HuH-7 (cell line): ENCODE results near the gene ERICH3.
"Not testable (repeated sequence)": the region's sequence is repeated elsewhere in the genome, so short reads cannot be mapped to it uniquely, and the experiment has no call there.

Experiments
- DNase-seq: peaks from one replicate; pipeline ENCODE4 v3.0.0; 2011; ENCODE audit warnings: low spot score

The ERICH3 gene

DNA sequence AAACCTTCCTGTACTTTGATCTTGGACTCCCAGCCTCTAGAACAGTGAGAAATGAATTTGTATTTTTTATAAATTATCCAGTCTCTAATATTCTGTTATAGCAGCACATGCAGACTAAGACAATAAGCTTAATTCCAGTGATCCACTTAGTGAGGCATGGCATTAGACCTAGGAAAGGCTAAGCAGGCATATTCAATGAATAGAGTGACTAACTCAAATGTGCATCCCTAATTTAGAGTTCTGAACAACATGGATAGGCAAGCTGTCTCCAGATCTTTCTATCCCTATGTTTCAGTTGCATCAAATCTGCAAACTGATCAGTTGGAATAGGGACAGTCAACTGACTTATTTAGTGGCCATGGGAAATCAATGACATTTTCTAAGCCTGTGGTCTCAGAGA, 4.3 kb upstream of the ERICH3 start:
- DNase-seq: no peak

DNA sequence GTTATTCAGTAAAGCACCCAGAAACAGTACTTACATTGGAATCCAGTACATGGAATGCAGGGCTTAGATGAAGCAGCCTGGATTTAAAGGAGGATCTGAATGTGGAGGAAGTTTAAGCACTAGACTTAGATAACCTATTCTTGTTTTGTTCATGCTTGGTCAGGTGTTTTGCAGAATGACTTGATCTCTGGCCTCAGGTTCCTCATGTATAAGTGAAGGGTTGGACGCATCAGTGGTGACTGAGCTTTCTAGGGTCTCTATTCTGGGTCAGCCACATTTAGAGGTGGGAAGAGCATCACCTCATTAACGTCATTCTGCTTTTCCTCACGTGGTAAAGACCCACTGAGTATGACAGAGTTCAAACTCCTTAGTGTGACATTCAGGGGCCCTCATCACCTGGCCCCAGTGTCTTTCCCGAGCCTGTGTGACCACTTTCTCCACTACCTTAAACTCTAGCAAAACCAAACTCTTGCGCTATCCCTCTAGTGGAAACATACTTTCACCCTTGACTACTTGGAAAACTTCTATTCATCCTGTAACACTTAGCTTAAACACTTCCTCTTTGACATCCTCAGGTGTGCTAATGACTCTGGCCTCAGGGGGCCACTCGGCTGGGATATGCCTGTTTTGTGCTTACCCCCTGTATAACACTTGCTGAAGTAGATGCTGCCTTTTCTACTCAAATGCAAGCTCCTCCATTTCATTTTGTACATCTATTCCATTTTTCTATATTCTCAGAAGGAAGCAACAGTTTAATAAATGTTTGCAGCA, 871 bp upstream of the ERICH3 start:
- no peak for DNase-seq

DNA sequence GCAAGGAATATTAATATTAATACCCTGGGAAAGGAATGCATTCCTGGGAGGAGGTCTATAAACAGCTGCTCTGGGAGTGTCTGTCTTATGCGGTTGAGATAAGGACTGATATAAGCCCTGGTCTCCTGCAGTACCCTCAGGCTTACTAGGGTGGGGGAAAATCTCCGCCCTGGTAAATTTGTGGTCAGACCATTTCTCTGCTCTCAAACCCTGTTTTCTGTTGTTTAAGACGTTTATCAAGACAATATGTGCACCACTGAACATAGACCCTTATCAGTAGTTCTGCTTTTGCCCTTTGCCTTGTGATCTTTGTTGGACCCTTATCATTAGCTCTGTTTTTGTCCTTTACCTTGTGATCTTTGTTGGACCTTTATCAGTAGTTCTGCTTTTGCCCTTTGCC, 2.7 kb downstream of the ERICH3 start:
- not testable (repeated sequence) for DNase-seq

GRCh38 chr1:74654708-74655107, 18.9 kb downstream of the ERICH3 start:
- no peak for DNase-seq

DNA sequence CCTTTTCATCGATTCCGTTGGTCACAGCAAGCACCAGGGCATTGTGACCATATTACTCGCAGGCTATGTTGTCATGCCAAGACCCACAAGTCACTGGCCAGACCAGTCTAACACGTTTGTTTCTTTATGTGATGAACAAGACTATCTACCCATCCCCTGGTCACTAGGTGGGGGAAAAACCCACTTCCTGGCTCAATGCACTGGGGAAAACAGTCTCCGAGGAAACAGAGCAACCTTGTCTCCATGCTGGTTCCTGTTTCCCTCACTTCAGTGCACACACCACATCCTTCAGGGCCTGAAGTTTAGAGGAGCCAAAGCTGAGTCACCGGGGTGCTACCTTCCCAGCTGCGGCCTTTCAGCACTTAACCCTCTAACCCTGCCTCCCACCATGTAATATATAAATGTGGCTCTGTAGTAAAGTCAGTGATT, 20.9 kb downstream of the ERICH3 start:
- no peak for DNase-seq

DNA sequence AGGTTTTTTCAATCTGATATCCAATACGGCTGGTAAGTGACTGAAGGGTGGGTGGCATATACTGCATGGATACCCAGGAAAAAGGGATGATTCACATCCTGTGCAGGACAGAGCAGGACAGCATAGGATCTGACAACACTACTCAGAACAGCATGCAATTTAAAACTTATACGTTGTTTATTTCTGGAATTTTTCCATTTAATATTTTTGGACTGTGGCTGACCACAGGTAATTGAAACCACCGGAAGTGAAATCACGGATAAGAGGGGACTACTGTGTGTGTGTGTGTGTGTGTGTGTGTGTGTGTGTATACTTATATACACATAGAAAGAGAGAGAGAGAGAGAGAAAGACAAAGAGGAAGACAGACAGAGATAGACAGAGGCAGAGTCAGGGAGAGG, 23.0 kb downstream of the ERICH3 start:
- DNase-seq: no peak

DNA sequence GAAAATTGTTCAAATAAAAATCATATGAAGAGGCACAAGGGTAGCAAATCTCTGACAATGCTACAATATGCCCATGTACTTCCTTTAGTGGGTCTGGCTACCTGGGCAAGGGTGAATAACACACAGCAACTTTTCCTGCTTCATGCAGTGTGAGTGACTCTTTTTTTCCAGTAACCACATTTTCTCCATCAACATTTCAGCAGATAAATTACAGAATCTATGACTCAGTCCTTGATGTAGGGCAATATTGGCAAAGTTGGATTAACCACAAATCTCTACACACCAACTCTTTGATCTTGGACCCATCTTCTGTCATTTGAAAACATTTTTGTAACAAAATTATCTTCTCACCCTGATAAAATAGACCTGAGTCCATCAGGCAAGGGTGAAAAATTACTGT, 31.7 kb downstream of the ERICH3 start:
- DNase-seq: no peak

GRCh38 chr1:74641161-74641560, 32.4 kb downstream of the ERICH3 start:
- no peak for DNase-seq

GRCh38 chr1:74637296-74637695, 36.3 kb downstream of the ERICH3 start:
- DNase-seq: no peak

DNA sequence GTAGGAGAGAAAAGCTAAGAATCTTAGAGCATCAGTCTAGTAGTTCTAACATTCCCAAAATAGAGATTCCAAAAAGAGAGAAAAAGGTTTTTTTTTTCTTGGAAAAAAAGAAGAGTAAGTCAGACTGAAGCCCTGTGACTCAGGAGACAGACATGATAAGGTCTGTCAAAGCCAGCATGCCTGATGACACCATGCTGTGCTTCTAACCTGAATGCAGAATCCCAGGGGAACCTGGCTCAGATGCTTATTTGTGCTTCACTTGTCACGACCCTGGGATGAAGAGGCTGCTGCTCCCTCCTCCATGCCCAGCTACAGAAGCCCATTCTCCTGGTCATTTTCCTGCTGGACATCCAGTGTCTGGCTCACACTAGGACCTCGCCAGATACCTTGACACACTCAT, 44.3 kb downstream of the ERICH3 start:
- DNase-seq: no peak

DNA sequence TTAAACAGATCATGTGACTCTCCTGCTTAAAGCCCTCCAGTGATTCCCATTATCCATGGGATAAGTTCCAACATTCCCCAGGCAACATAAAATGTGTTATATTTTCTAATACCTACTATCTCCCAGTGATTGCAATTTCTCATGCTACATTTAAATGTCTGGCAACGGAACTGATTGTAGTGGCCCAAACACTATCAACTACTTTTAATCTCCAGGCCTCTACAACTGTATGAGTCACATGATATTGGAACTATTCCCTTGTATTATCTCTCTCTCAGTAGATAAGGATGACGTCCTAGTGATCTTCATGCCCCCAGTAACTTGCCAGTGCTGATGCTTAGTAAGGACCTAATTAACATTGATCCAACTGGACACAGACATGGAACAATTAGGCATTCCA, 49.9 kb downstream of the ERICH3 start:
- no peak for DNase-seq

DNA sequence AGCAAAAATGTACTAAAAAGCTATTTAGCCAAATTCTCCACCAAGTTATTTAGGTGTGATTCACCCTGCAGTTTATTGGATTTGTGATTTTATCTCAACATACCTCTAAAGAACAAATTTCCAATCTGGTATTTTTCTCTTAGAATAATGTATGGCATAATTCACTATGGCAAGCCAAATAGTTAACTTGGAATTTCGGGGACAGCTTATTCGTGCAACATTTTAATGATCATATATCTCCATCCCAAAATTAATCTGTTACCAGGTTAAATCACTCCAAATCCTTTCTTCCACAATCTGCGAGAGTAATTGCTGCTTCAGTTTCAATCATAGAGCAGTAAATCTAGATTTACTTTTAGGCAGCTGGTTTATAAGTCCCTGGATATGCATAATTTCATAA, 53.4 kb downstream of the ERICH3 start:
- no peak for DNase-seq

- no peak for DNase-seq
Measured at GRCh38 chr1:74618974-74619373, 54.6 kb downstream of the ERICH3 start.

DNA sequence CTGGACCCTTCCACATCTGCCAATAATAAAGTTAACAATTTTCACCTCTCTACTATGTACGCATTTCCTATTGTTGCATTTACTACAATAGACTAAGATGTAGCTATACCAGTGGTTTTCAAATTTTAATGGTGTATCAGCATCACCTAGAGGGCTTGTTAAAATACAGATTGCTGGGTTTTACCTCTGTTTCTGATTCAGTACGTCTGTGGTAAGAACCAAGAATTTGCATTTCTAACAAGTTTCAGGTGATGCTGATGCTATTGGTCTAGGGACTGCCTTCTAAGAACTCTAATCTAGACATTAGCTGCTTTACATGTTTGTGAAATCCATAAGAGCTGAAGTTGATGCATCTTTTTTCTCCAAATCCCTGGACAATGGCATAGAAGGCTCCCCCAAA, 59.7 kb downstream of the ERICH3 start:
- DNase-seq: no peak

GRCh38 chr1:74611887-74612286, 61.7 kb downstream of the ERICH3 start:
- no peak for DNase-seq

DNA sequence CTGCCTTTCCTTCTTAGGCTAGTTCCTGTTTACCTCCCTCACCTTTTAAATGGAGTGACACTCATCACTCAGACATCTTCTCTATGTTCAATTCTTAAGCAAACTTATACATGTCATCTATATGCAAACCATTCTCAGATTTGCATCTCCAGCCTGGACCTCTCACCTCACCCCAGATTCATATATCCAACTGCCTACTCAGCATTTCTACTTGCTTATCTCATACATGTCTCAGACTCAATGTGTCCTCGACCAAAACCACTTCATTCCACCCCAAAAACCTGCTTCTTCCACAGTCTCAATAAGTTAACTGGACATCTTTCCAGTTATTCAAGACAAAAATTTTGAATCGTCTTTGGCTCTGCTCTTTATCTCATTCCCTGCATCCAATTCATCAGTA, 62.6 kb downstream of the ERICH3 start:
- DNase-seq: no peak

GRCh38 chr1:74609810-74610371, 63.7 kb downstream of the ERICH3 start:
- DNase-seq: no peak

DNA sequence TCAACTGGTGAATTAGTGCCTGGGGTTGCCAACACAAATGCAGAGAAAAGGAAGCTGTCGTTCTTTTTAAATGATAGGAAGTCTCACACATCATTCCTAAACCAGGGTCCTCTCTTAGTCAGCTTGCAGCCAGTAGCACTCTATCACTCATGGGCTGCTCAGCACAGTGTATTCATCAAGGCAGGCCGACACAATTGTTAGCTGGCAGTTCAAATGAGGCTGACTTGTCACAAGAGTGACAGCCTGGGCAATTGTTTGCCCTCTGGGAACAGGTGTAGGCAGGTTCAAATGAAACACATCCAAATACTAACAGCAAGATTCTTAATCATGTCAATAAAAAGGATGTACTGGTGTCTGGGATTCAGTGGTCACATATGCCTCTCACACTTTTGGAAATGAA, 76.9 kb downstream of the ERICH3 start:
- DNase-seq: no peak

GRCh38 chr1:74593887-74594866, 79.4 kb downstream of the ERICH3 start:
- DNase-seq: no peak

DNA sequence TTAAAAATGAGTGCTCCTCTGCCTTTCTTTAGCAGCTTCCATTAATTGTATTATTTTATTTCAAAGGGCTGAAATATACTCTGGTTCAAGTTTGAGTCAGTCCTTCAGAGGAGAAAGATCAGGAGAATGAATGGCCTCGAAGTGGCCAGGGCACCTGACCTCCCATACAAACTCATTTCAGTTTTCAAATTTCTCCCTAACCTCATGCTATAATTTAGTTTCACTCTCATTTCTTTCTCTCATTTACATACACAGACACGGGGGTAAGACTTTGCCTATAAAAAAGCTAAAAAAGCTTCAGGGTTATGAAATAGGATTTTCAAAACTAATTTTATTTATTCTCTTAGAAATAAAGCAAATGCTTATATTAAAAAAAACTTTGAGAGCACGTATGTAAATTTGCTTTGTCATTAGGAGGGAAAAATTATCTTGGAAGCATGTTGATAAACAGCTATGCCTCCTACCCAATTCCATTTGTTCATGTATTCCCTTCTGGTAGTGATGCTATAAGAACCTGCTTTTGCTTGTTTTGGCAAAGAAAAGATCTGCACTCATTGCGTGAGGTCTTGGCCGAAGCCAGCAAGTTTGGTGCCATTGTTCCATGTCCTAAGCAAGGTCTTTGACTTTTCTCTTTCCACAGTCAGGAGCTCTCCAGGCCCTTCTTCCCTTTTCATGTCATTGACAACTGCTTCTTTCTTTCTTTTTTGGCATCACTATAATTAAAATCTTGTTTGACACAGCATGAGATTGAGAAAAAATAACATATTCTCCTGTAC, 80.8 kb downstream of the ERICH3 start:
- no peak for DNase-seq

GRCh38 chr1:74591949-74592348, 81.6 kb downstream of the ERICH3 start:
- DNase-seq: no peak

DNA sequence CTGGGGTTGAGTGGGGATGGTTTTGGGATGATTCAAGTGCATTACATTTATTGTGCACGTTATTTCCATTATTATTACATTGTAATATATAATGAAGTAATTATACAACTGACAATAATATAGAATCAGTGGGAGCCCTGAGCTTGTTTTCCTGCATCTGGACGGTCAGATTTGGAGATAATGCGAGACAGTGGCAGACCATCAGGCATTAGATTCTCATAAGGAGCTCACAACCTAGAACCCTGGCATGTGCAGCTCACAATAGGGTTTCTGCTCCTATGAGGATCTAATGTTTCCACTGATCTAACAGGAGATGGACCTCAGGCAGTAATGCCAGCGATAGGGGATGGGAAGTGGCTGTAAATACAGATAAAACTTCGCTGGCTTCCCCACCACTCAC, 83.3 kb downstream of the ERICH3 start:
- no peak for DNase-seq
